ENCODE measurements around the gene B2M. TPM values are rescaled to one million over a fixed set of nuclear protein-coding genes. Genes with fewer than 3 reads are reported as not detected.

Gene B2M
- total and polyA plus RNA-seq, 12 donors = 1,063 to 6,421 (median 3,049) TPM

DNA sequence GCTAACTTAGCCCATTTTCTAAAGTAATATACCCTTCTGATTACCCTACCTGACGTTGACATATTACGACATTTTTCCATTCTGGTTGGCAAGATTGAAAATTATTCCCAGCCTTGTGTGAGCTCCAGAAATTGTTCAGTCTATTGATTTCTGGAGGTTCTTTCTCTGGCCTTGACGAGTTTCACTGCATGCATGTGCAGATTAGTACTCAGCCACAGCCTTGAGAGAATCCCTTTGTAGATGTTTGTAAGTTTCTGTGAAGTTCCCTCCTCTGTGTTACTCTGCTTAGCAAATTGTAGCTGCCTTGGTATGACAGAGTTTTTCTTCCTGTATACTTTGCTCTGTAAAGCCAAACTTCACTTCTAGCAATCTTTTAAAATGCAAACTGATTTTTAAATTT lies 52.5 kb downstream of the B2M start:
- DNase-seq = no peak

GRCh38 chr15:44765036-44765435 lies 53.7 kb downstream of the B2M start:
- intact Hi-C loops (cut with DNase I) = no loop called here
- WGBS, 4 donors = 26 to 39% (median 29%) methylated on average over 3 of the region's 3 CpGs
- Histone ChIP-seq H3K27me3 (no peaks in the 10 kb centered on the region), H3K4me3 (no peak overlapping the region), H3K9me3 (replicated peaks in 1 of 3) (no peaks in the 10 kb centered on the region), H3K27ac (no peak overlapping the region), H3K36me3 (replicated peaks in 1 of 2) (no peaks in the 10 kb centered on the region), H3K4me1 (replicated peaks in 1 of 2) (no peaks in the 10 kb centered on the region)
- DNase-seq = no peak
- TF ChIP-seq CTCF (IDR thresholded peaks at IDR 0.05) (no peak), POLR2A (IDR thresholded peaks at IDR 0.05) (no peak)

More for the DNA sequence above, 52.5 kb downstream of the B2M start:
- Histone ChIP-seq H3K9me3 (replicated peaks in 1 of 3) (no peaks in the 10 kb centered on the region), H3K27ac (no peak overlapping the region), H3K4me1 (replicated peaks in 1 of 2) (no peaks in the 10 kb centered on the region), H3K36me3 (replicated peaks in 1 of 2) (no peaks in the 10 kb centered on the region), H3K27me3 (no peaks in the 10 kb centered on the region), H3K4me3 (no peak overlapping the region)
- 38 to 64% (median 49%) methylated on average over 3 of the region's 3 CpGs for WGBS, 4 donors
- intact Hi-C loops (cut with DNase I) = no loop called here
- TF ChIP-seq CTCF (IDR thresholded peaks at IDR 0.05) (no peak), POLR2A (IDR thresholded peaks at IDR 0.05) (no peak)

Small RNA genes within 50 kb of the gene (small RNA-seq; reads per million reads assigned to genes)
- 0 reads per million in 2 donors for gene RF00019

Other genes starting within 250 kb of the B2M start
- gene EIF3J, start 174.4 kb upstream of the B2M start, total RNA-seq = 10 to 100 TPM; 21.5 to 97.7 (median 53.9) TPM
- gene EIF3J, start 174.4 kb upstream of the B2M start, polyA plus RNA-seq = 100 to 1,000 TPM in 1 of 3 donors, 10 to 100 TPM in 2; 21.4 to 178 (median 26.3) TPM
- 100 to 1,000 TPM in 1 of 9 donors, 10 to 100 TPM in 8; 48.5 to 122 (median 78.6) TPM for gene SPG11, start 47.9 kb upstream of the B2M start, total RNA-seq
- gene SPG11, start 47.9 kb upstream of the B2M start, polyA plus RNA-seq = 10 to 100 TPM; 43.0 to 76.1 (median 66.3) TPM
- gene PATL2, start 194 bp upstream of the B2M start, total RNA-seq = 1 to 10 TPM in 7 of 9 donors, under 1 TPM in 2; 0.42 to 5.6 (median 2.5) TPM
- gene PATL2, start 194 bp upstream of the B2M start, polyA plus RNA-seq = 10 to 100 TPM in 2 of 3 donors, 1 to 10 TPM in 1; 1.3 to 18.3 (median 17.5) TPM
- gene TRIM69, start 25.0 kb downstream of the B2M start, total RNA-seq = 10 to 100 TPM in 7 of 9 donors, 1 to 10 TPM in 2; 7.2 to 38.8 (median 18.2) TPM
- gene TRIM69, start 25.0 kb downstream of the B2M start, polyA plus RNA-seq = 10 to 100 TPM; 16.9 to 34.7 (median 18.3) TPM
- not detected for gene TERB2, start 245.2 kb downstream of the B2M start, total RNA-seq
- gene TERB2, start 245.2 kb downstream of the B2M start, polyA plus RNA-seq = not detected

Measured in adrenal gland (tissue), 12 donors.